ENCODE data around the gene KLC1.
A peak's percentile ranks its signal among the peaks of the same experiment; 100 is the strongest.

Gene KLC1

DNA sequence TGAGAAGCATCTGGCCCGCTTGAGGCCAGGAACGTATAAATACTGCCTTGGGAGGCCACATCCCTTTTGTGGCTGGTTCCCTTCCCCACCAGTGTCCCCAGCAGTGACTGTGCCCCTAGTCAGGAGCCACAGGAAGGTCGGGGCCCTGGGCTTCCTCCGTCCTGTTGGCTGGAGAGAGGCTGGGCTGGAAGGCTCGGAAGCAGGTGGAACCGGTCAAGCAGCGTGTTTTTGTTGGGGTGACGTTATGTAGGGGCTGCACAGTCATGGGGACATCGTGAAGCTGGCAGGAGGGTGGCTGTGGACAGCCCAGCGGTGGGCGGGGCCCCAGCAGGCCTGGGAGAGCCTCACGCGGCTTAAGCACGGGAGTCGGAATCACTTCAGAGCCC is 76.1 kb downstream of the KLC1 start:
- DNase-seq (ENCODE audit: low read depth, low spot score) = no peak

DNA sequence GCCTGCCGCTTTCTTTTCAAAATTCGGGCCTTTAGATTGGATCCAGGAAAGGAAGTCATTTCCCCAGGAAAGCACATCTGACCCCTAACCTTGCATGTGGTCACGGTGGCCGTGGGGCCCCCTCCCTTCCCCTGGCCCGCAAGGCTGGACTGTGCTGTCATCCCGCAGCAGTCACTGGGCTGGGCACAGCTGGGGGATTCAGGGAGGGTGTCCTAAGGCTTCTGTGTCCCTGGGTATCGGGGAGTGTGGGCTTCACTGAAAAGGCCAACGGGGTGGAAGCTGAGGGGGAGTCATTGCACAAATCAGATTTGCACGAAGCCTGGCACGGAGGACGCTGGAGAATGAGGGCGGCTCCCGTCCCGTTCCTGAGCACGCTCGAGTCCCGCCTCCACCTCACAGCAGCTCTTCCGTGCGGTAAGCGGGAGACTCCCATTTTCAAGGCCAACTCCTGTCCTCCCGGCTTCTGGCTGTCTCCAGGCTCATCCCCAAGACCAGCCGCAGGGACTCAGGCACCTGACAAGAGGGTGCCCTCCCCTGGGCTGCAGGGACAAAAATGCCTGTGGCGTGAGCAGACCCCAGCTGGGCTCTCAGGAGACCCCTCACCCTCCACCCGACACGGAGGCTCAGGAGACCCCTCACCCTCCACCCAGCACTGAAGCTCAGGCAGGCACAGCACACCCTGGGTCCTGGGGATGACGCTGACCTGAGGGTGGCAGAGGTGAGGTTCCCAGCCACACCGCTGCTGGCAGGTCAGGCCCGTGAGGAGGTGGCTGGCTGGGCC is 76.7 kb downstream of the KLC1 start:
- no peak for DNase-seq (ENCODE audit: low read depth, low spot score)

DNA sequence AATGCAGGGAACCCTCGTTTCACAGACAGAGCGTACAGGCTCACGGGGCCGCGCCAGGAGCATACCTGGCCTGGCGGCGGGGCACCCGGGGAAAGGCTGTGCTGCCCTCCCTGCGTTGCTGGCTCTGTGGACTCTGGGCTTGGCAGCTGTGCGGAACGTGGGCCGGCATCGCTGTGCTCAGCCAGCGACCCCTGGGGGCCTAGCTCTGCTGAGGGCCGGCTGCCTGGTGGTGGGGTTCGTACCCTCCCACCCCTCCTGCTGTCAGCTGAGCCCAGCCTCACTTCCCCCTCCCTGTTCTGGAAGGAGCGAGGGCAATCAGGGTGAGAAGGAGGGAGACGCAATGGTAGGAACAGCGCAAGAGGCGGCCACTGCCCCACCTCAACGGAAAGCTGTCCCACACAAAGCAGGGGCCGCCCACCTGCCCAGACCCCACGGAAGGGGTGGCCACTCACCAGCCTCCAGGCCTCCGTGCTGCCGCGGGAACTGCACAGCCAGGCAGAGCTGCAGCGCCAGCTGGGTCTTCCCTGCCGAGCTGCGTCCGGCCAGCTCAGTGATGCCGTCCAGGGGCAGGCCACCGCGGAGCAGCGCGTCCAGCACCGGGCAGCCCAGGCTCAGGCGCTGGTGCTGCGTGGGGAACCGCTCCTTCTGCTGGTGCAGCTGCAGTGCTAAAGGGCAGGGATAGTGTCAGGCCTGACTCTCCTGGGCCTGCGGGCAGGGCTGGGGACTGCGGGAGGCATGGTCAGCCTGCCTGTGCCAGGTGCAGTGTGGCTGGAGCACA is 77.7 kb downstream of the KLC1 start:
- DNase-seq (ENCODE audit: low read depth, low spot score) = no peak

DNA sequence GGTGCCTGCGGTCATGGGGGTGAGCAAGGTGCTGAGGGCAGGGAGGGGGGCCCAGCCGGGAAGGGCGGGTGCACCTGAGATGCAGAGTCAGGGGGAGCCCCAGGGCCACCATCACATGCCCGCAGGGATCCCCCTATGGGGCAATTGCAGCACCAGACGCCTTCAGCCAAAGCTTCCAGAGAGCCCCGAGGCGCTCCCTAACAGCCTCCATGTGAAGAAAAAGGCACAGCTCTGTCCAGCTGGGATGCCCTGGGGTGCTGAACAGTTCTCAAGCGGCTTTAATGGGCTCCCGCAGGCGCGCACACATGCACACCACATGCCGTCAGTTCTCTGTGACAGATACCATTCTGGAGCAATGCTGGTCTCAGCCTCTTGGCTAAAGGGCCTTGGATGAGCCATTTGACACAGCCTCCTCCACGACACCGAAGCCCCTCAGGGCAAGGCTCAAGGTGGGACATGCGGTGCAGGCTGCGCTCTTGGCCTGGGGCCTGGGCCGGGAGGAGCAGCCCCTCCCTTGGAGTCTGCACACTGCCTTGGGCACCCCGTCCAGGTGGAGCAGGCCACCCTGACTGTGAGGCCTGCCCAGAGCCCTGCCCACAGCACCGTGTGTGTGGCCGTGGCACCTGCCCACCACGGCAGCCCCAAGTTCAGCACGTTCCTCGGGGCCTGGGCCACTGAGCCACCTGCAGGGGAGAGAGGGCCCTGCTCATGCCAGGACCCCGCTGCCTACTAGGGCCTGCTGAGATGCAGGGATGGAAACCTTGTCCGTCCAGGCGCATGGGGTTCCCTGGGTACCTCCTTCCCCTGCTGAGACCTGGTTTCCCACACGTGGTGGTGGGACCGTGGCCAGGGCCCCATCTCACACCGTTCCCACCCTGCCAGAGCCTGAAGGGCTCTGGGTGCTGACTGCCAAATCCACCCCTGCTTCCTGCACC is 78.6 kb downstream of the KLC1 start:
- no peak for DNase-seq (ENCODE audit: low read depth, low spot score)

DNA sequence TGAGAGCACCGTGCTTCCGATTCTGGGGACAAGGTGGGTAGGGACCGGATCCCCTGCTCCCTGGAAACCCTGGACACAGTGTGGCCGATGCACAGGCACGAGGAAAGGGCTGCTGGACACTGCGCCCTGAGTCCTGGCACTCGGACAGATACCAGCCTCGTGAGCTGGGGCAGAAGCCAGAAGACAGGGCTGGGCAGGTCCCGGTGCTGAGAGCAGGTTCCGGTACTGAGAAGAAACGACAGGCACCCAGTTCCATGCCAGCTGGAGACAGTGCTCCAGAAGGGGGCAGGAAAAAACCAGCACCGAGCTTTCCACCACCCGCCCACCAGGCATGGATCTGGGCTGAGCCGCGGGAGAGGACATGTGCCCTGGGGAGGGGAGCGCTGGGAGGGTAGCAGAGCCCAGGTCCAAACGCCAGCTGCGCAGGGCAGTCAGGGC is 79.8 kb downstream of the KLC1 start:
- DNase-seq (ENCODE audit: low read depth, low spot score) = no peak

DNA sequence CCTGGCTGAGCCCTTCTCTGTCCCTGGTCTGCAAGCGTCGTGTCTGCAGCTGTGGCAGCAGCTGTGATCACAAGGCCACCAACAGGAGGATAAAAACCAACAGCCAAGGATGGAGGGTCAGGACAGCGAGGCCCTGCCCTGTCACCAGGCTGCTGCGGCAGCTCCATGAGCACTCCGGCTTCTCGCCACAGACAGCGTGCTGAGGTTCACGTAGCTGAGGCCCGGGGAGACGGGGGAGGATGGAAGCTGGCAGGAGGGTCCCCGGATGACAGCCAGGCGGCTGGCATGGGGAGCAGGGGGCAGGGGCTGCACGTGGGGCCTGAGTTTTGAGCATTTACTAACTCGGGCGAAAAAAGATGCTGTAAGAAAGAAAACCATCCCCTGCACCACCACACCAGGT is 80.8 kb downstream of the KLC1 start:
- no peak for DNase-seq (ENCODE audit: low read depth, low spot score)

DNA sequence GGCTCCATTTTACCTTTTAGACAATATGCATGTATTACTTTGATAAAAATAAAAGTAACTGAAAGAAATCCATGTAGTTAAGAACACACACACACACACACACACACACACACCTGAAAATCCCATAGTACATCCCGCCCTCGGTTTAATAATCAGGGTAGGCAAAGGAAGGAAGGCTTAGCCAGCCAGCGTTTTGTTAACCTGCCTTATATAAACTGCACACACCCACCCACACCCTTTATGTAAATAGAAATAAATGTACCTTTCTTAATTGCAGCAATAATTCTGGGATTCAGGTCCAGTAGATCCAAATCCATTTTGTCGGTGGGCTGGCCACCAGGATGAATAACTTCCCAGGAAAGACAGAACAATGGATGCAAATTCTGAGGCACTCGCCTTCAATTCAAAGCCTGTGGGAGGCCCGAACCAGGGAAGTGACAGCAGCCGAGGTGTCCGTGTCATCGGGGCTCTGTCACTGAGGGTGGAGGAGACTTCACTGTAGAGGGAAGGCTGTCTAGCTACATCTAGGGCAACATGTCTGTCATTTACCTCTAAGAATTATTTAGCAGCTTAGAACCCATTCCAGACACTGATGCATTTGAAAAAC is 81.9 kb downstream of the KLC1 start:
- no peak for DNase-seq (ENCODE audit: low read depth, low spot score)

DNA sequence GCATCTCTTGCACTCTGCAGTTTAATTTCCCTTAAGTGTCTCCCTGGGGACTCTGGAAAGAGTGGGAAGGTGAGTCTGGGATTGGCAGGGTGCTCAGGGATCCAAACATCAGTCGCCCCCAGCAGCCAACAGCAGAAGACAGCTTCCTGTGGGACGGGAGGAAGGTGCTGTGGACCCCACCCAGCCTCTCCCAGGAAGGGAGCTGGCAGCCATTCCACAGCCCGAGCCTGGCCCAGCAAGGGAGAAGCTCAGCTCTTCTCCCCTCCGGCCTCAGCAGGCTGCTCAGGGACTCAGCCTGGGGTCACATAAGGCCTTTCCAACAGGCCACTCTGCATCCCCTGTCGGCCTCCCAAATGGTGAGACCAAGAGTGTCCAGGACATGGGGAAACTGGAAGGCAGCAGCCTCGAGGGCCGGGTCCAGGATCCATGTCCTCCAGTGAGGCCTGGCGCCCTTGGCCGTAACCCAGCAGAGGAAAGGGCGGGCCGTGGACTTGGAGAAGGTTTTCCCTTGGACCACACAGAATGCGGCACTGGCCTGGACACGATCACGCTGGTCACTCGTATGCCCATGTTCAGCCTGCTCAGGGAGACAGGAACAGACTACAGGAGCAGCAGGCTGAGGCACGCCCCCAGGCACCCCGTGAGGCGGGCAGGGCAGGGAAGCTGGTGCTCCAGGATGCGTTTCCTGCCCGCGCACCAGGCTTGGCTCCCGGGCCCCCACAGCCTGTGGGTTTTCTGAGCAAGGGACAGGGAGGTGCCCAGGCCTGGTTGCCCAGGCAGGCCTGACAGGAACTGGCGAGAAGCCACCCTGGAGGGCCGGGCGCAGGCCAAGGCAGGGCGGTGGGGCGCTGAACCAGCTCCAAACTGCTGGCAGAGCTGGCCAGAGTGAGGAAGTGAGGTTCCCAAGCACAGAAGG is 82.8 kb downstream of the KLC1 start:
- no peak for DNase-seq (ENCODE audit: low read depth, low spot score)

DNA sequence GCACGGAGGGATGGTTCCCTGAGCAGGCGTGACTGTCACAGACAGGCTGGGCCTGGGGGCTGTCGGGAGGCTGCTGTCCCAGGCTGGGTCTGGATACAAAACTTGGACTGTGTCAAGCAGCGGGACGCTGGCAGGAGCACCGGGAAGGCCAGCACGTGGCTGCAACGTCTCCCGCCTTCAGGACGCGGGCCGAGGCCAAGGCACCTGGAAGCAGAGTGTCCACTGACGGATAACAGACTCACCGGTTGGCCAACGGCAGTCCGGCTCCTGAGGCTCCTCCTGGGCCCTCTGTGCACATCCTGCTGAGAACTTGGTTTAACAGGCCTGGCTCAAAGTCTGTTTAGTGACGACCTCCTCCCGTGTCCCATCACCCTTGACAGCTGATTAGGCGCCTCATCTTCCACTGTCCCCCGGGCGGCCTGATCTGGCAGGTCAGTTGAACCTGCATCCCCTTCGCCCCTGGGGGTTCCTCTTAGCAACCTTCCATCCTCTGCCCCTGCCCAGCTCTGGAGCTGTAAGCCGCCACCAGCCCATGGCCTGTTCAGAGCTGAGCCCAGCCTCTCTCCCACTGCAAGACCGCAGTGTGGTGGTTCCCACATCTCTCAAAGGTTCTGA is 83.7 kb downstream of the KLC1 start:
- DNase-seq (ENCODE audit: low read depth, low spot score) = no peak

DNA sequence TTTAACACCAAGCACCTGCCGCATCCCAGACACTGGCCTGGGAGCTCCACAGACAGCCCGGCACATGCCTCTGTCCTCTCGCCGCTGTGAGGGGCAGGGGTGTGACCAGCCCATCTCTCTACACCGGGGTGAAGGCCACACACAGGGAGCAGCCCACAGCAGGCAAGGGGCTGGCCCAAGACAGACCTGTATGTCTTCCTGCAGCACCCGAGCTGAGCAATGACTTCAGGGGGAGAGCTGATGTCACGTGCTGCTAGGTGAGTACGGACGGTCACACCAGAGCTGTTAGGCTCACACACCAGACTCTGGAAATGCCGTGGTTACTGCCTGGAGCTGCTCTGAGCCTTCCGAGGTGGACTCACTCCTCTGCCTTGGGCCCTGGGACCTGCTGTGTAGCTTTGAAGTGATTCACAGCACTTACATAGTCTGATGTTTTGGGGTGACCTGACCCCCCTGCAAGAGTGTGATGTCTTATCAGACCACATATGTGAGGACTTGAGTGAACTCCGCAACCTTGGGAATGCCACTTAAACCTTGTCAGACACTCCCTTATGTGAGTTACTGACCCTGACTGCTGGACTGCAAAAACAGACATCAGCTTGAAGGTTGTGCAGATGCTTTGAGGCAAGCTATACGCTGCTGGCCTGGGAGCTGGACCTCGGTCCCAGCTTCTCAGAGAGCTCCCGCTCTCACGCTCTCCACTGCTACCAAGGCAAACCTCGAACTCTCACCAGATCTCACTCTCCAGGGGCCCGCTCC is 84.5 kb downstream of the KLC1 start:
- no peak for DNase-seq (ENCODE audit: low read depth, low spot score)

DNA sequence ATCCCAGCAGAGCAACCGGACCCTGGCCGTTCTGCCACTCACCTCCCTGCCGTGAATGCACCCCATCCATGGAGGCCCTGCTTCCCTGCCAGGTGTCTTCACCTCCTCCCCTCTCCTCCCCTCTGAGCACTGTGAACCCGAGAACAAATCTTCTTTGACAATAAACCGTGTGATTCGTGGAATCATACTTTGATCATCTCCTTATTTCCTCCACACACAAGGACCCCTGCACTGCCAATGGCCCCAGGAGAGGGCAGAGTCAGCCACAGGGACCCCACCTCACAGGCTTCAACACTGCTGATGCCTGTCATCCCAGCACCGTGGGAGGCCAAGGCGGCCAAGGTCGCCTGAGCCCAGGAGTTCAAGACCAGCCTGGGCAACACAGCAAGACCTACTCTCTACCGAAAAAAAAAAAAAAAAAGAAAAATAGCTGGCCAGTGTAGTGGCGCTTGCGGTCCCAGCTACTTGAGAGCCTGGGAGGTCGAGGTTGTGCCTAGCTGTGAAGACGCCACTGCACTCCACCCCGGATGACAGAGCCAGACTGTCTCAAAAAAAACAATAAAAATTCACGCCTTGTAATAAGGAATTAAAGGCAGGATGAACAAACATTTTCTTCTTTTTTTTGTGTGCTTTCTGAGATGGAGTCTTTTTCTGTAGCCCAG is 85.2 kb downstream of the KLC1 start:
- DNase-seq (ENCODE audit: low read depth, low spot score) = no peak

DNA sequence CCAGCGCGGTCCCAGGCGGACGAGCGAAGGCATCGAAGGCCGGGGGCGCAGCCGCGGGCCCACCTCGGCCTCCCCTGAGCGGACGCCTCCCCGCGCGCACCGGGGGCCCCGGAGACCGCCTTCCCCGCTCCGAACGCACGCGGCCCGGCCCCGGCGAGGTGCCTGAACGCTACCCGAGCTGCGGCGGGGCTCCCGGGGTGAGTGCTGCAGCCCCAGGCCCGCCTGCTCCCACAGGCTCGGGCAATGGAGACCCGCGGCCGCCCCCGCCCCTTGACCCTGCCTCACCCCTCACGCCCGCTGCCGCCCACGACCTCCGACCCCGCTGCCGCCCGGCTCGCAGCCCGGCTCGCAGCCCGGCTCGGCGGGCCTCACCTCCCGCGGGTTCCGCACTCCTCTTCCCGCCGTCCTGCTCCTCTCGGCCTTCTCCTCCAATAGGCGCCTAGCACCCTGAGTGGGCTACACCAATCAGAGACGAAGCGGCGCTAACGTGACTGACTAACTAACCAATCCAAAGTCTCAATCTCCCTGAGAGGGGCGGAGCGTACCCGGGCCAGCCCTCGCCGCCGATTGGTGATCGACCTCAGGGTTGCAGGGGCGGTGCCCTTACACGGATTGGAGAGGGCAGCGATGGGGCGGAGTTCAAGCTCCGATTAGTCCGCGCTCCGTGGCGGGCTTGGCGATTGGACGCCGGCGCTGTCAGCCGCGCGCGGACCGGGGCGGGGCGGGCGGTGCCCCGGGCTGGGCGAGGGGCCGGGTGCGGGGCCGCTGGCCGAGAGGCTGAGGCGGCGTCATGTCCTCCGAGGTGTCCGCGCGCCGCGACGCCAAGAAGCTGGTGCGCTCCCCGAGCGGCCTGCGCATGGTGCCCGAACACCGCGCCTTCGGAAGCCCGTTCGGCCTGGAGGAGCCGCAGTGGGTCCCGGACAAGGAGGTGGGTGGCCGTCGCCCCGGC is 86.3 kb downstream of the KLC1 start, which contains the start of the genes XRCC3 and ZFYVE21:
Gene XRCC3, minus strand, starts transcription at position 400 of the 949 bp plus-strand sequence. CDS start 4,364 bp downstream, outside the sequence.
Gene ZFYVE21, plus strand, starts transcription at position 759 of the 949 bp plus-strand sequence. Its CDS starts 32 bp downstream, at position 791.
- DNase-seq (ENCODE audit: low read depth, low spot score) = peak; percentile 99

DNA sequence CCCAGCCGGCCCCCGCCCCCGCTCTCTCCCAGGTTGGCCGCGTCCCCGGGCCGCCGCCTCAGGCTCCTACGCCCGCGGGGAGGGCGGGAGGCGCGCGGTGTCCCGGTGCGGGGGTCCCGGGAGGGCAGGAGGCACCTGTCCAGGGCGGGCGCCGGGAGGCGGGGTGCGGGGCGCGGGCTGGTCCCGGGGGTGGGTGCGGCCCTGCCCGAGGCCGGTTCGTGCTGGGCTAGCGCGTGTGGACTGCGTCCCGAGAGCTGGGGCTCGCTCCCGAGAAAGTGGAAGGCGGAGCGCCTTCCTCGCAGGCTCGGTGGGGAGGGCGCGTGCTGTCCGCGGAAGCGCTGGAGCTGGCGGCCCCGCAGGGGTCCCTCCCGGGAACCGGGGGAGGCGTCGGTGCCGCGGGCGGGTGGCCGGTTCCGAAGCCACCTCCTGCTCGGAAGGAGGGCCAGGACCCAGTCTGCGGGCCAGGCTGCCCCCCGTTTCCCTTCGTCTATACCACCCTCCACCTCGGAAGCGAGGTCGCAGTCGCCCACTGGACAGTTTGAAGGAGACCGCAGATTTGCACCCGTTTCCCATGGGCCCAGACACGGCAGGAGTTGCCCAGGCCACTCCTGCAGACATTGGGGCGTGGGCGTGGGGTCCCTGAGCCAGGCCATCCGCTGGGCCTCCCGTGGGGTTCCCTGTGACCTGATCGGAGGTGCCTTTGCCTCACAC is 87.2 kb downstream of the KLC1 start:
- no peak for DNase-seq (ENCODE audit: low read depth, low spot score)

DNA sequence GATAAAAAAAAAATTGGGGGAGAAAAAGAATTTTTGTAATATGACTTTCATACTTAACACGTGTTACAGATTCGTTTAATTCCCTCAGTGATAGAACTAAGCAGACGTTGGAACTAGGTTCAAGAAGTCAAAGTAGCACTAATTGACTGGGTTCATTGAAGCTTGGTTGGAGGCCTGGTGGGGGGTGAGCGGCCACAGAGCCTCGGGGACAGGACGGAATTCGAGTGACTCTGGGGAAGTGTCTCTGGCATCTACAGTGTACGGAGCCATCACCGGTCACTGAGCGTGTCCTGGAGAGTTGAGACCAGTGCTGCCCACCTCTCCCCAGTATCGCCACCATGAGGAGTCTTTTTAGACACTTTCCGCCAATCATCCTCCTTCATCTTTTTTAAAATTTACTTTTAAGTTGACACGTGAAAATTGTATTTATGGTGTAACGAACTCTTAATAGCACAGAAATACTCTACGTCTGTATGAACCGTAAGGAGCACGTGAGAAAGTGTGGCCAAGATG is 87.9 kb downstream of the KLC1 start:
- DNase-seq (ENCODE audit: low read depth, low spot score) = no peak

DNA sequence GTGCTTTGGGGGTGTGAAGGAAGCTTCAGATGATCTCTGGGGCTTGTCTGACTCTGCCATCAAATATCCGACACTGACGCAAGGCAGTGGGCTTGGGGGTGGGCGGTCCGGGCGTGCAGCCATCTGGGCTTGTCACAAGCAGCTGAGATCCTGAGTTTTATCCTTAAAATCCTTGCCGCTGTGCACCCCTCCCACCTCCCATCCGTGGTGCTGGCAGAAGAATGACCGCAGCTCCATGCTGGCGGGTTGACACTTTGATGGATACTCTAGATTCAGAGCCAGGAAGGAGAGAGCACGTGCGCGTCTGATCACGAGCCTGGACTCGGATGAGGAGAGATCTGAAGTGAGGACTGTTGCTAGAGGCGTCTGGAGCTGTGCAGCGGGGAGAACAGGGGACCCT is 89.6 kb downstream of the KLC1 start:
- no peak for DNase-seq (ENCODE audit: low read depth, low spot score)

DNA sequence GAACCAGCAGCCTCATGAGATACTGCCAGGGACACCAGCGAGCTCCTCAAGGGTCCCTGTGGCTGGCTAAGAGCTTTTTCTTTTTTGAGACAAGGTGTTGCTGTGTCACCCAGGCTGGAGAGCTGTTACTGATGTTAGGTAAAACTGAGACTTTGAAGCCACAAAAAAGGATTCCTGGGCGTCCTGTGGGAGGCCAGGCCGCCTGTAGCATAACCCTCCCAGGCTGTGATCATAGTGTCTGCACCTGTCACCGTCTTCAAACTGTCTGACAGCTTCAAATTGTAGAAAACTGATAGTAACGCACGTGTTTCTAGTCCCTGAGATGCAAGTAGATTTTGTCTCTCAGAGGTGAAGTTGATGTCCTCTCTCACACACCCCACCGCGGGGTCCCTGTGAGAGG is 90.7 kb downstream of the KLC1 start:
- DNase-seq (ENCODE audit: low read depth, low spot score) = no peak
